HG02884 (cell line): ENCODE measurements around the gene PLPP4.

Source experiments
- ATAC-seq: cut with Tn5 transposase; IDR thresholded peaks from one replicate; pipeline ENCODE4 v1.9.1; 2021; ENCODE audit warnings: mild to moderate bottlenecking, moderate library complexity; ENCODE audit not compliant: unreplicated experiment

PLPP4 gene

DNA sequence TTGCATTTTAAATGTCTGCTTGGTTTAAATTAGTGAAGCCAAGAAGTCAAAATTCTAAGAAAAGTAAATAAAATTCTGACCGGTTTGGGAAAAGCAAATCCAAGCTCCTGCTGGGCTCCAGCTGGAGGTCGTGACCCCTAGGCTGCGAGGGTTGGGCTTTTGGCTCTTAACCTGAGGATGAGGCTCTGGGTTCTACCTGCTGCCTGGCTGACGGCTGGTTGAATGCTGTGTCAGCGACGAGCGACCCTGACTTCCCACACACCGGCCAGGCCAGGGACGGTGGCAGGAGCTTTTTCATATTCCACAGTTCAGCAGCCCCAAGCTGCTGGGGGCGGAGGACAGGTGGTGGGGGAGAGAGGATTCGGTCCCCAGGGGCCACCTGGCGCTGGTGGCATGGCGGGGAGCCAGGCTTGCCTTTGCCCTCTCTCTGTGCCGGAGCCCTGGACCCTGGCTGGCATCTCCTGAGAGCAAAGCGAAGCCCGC, 843 bp upstream of the PLPP4 start:
- ATAC-seq = no peak

DNA sequence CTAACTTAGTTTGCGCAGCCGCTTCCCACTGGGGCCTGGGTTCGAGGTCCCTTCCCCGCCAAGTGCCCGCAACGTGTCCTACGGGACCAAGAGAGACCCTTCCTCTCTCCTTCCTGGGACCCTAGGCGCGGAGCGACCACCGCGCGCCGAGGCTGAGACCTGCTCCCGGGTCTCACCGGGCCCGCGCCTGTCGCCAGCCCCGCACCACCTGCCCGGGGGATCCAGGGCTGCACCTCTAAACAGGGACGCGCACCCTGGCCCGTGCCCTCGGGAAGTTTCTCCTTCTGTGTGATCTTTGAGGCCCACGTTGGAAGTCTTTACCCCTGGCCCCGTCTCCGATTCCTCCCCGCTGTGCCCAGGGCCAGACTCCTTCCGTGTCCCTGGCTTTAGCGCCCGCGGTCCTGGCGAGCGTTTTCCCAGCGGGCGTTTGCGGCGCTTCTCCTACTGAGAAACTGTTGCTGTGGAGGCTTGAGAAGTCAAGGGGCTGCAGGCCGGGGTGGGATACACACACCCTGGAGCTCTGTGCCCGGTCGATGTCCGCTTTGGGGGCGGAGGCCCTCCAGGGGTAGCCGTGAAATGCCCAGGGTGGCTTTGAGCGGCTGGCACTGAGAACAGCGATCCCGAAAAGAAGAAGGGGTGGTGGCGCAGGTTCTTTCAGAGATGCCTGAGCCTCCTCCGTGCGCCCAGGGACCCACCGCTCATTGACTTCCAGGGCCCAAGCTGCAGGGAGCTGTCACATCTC, 575 bp downstream of the PLPP4 start:
- no peak for ATAC-seq

DNA sequence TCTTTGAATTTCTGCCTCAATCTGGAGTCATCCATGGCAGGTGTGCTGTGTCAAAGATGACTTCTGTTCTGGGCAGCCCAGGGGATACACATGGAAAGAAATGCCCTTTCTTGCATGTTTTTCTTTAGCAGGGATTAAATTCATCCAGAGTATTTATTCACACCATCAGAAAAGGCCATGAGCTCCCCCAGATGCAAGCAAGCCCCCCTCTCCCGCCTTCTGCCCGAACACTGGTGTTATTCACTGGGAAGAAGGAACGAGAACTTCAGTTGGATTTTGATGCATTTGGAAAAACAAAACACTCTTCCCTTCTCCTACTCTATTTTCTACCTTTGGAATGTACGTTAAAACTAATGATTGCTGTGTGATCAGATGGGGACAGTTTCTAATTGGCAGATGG, 1.4 kb downstream of the PLPP4 start:
- no peak for ATAC-seq

DNA sequence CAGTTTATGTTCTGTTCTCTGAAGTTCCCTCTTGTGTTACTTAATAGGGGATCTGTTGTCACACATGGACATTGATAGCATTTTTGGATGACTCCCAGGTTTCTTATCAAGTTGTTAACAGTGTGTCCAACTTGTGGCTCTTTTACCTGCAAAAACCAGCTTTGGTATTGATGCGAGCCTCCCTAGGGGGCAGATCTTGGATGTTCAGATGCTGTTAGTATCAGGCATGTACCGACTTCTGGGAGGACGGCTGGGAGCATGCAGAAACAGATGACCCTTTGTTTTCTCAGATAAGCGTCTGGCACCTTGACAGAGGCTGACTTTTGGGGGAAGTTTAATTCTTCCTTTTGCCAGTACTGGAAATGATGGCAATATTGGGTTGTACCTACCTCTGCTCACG, 2.2 kb downstream of the PLPP4 start:
- no peak for ATAC-seq

DNA sequence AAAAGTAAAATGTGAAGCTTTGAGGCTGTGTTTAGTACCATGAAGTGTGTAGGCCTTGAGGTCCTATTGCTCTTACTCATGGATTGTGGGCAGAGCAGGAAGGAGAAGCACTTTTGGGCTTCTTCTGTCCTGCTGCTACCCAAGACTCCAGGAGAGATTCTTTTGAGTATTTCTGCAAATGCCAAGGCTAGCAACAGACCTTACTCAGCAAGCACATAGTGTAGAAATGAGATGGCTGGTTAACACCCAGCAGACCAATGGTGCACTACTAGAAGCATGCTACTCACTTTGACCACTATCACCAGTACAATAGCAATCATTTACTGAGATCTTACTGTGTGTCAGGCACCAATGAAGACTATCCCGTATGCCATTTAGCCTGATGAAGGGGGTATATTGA, 3.2 kb downstream of the PLPP4 start:
- ATAC-seq = no peak

DNA sequence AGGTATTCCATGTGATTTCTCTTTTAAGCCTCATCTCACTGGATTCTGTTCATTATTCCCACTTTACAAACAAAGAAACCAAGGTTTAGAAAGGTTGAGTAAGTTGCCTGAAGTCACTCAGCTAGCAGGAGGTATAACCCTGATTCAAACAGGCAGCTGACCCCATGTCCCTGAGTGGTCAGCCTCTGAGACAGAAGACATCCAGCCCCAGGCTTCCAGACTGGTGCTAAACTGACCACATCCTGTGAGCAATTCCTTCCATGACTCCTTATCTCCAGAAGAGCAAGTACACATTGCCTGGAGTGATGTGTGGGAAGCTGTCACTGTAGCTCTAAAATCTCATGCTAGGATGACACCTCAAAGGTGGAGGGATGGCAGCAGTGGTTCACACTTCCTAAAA, 3.7 kb downstream of the PLPP4 start:
- ATAC-seq = no peak

DNA sequence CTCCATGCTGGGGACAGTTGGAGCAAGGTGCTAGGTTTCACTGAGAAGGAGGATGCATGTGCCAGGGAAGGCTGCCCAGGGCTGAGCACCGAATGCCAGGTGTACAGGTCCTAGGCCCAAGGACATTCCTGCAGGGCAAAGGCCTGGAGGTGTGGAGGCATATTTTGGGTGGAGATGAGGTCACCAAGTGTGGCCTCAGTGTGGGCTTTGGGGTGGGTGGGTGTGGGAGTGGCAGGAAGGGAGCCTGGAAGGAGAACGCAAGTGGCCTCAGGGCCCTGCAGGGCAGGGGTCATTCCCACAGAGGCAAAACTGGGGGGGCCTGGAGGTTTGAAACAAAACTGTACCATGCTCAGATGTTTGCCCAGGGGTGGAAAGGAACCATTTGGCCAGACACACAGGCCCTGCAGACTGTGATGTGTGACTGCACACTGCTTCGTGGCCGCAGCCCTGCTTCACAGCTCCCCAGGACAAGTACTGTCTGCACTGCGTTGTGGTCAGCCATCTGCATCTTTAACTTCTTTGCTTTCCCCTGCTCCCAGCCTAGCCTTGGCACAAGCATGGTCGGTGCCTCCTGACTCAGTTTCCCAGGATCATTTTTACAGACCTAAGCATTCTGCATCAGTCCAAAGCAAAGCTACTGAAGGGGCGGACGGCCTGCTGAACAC, 5.1 kb downstream of the PLPP4 start:
- no peak for ATAC-seq

DNA sequence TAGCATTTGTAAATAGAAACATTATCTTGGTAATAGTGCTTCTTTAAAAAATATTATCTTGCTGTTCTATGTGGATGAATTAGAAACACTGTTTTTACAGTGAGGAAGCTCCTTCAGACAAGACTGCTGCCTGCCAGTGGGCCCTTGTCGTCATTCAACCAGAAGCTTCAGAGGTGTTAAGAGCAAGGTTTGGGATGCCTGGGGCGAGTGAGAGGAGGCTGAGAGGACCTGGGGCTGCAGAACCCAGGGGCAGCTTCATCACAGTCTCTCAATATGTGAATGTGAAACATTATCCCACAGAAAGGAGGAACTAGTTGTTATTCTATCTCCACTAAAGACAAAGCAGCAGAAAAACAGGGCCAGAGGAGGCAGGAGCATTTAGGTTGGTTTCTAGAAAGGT, 8.1 kb downstream of the PLPP4 start:
- no peak for ATAC-seq

DNA sequence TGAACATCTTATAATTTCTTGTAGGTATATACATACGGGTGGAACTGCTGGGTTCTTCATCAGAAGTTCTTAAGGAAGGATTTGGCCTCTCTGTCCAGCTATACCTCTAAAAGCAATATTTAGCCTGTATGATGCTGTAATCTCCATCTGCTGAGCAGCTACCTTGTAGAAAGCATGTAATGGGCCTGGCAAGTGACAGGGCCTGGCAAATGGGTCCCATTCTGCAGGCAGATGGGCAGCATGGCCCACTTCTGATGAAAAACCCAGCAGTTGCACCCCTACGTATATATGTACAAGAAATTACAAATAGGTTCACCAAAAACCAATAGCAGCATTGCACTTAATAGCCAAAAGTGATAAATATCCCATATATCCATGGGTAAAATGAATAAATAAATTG, 9.0 kb downstream of the PLPP4 start:
- ATAC-seq = no peak

DNA sequence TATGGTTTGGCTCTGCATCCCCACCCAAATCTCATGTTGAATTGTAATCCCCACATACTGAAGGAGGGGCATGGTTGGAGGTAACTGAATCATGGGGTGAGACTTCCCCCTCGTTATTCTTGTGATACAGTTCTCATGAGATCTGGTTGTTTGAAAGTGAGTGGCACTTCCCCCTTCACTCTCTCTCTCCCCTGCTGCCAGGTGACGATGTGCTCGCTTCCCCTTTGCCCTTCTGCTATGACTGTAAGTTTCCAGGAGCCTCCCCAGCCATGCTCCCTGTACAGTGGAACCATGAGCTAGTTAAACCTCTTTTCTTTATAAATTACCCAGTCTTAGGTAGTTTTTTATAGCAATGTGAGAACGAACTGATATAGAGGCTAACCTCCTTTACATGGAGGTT, 16.6 kb downstream of the PLPP4 start:
- ATAC-seq = peak; percentile 62

DNA sequence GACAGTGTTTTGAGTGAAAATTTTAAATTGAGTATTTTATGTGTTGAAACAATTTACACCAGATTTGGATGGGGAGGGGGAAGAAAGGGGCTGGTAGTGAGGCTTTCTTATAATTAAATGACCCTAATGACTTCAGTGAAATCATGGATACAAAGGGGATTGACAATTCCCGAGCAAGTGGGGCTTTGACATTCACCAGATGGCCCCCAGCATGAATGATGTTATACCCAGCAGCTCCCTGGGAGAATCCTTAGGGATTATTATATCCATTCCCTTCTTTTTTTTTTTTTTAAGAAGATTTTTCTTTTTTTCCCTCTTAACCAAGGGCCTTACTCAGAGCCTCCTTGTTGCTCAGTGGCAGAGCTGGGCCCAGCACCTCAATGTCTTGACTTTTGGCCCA, 17.9 kb downstream of the PLPP4 start:
- ATAC-seq = no peak

DNA sequence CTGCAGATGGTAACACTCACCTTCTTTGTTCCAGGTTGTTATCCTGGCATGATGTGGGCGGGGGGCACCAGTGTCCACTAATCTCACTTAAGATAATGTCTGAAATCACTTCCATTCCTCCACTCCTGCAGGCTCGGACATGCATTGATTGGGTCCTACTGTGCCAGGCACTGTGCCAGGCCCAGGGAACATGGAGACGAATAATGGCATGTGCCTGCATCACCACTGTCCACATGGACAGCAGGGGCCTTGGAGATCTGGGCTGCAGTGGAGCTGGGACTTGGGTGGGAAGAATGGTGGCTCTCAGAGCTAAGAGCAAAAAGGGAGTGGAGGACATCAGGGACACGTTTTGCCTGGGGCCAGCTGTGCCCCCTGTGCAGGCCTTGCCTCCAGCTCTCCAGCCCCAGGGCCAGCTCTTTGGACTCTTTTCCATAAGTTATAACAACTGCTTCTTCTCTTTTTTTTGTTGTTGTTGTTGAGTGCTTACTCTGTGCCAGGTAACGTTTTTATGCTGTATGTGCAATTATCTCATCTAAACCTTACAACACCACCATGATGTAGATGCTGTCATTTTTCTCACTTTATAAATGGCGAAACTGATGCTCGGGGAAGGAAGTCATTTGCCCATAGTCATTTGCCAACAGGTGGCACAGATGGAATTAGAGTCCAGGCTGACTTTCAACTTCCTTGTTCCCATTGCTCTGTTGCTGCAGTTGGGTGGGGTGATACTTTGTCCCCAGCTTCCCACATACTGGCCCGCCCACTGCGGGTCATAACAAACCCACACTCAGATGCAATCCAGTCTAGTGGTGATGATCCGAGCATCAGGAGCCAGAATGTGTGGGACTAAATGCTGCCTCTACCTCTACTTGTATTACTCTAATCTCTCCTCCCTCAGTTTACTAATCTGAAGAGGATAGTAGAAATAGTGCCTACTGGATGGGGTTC, 19.1 kb downstream of the PLPP4 start:
- no peak for ATAC-seq

DNA sequence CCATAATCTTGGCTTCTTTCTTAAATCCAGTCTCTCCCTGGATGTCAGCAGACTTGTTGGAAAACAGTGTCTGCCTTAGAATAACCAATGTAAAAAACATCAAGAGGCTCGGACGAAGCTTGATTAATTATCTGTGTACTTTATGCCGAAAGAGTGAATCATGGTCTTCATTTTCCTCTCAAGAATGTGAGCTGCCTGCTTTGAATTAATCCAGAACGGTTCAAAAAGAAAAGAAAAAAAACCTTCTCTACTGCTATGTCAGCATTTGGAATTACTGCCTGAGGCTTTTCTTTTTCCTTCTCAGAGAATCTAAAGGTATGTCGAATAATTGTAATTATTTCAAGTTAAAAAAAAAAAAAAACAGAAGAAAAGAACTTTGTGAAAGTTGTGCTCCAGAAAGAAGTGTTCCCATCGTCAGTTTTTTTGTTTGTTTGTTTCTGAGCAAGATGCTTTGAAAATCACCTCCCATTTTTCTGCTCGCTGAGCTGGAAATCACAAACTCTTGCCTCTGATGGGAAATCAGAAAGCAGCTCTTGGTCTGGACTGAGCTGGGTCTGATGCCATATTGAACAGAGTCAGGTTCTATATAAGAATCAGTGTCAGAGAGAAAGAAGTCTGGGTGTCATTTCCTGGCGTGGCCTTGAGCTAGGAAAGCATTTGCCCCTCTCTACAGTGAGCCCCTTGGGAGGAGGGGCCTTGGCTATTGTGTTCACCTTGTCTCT, 20.2 kb downstream of the PLPP4 start:
- no peak for ATAC-seq

DNA sequence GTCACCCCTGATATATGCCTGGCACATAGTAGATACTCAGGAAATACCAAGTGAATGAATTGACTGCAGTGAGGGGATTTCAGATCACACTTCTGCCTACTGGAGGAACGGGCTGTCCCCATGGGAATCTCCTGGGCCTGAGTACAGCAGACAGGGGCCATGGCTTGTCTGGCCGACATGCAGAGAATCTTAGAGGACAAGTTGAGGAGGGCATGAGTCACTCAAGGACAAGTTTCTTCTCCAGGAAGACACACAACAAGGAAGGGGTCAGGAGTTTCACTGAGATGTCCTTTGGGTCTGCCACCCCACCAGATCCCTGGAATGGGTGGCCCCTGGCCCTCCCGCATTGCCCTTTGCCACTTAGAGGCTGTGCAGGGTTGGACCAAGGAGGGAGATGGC, 20.7 kb downstream of the PLPP4 start:
- ATAC-seq = no peak

DNA sequence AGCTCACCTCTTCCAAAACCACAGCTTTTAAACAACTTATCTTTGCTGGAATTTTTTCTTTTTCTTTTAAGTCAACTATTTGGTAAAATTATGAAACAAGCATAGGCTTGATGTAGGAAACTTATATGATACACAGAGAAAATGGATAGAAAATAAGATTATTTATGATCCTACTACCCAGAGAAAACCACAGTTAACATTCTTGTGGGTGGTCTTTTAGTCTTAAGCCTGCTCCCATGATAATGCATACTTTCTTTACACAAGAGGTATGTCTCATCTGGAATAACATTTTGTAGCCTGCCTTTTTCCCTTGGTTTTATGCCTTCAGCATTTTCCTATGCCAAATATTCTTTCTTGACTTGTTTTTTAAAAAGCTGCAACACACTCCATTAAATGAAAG, 21.4 kb downstream of the PLPP4 start:
- ATAC-seq = no peak

DNA sequence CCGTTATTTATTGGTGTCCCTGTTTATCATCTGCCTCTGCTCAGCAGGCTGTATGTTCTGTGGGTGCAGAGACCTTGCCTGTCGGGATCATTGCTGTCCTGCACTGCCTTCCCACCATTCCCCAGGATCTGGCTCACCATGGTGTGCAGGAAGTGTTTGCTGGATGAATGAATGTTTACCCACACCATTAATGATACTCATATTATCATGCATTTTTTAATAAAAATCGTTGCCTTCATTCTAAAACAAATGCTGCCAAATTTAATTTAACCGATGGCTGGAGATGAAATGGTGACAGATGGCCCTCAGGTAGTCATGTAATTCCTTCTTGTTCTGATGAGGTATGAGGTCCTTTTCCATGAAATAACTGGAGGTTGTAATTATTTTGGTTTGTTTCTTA, 22.5 kb downstream of the PLPP4 start:
- no peak for ATAC-seq

DNA sequence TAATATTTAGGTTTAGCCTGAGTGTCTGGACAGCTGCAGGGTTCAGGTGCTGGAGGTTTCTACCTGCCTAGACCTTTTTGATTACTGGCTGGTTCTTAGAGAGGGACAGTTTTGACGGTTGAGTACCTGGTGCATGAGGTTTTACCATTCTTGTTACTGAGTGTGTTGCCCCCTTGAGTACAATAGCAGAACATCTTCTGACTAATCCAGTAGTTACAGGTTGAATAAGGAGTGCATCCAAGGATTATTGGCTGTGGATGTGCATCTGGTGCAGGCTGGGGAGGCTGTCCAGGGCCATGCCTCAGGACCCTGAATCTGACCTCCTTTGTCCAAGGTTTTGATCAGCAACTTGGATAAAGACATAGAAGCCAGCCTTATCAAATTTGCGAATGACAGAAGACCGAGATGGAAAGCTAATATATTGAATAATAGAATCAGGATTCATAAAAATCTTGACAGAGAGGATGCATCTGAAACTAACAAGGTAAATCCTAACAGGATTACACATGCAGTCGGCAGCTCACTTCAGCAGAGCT, 23.1 kb downstream of the PLPP4 start:
- ATAC-seq = no peak

DNA sequence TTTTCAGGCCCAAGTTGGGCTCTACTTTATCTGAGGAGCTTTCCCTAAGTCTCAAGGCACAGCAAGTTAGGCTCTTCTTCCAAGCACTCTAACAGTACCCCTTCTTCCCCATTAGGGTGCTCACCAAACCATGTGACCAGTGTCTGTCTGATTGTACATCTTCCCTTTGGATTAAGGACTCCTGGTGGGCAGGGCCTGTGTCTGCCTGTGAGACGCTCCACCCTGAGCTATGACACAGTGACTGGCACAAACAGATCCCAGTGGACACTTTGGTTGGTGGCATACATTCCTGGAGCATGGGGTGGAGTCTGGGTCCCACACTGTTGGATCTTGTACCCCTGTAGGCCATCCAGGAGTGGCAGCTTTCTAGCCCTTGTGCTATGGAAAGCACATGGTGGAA, 23.8 kb downstream of the PLPP4 start:
- ATAC-seq = no peak

DNA sequence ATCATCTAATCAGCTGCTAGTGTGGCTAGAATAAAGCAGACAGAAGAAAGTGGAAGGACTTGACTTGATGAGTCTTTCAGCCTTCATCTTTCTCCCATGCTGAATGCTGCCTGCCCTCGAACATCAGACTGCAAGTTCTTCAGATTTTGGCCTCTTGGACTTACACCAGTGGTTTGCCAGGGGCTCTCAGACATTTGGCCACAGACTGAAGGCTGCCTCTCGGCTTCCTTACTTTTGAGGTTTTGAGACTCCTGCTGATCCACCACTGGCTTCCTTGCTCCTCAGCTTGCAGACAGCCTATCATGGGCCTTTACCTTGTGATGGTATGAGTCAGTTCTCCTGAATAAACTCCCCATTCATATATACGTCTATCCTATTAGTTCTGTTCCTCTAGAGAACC, 26.0 kb downstream of the PLPP4 start:
- ATAC-seq = no peak

DNA sequence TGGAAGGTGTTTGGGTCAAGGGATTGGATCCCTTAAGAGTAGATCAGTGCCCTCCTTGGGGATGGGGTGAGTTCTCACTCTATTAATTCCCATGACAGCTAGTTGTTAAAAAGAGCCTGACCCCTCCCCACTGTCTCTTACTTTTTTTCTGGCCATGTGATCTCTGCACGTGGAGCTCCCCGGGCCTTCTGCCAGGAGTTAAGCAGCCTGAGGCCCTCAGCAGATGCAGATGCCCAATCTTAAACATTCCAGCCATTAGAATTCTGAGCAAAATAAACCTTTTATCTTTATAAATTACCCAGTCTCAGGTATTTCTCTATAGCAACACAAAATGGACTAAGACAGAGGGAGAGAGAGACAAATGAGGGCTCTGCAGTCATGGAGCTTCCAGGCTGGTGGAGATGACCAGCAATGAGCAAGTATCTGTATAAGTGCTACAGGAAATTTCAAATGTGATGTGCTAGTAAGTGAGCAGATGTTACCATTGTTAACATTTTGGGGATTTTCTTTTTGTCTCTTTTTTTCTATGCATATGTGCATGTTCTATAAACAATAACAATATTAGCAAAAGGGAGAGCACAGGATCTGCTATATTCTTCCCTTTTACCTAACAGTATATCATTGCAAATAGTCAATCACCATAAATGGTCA, 26.7 kb downstream of the PLPP4 start:
- no peak for ATAC-seq
